Measurements from ENCODE around the gene MLXIP. TPM values are rescaled to one million over a fixed set of nuclear protein-coding genes. Genes with fewer than 3 reads are reported as not detected.

MLXIP gene
- polyA plus RNA-seq, 1 experiment, result 5.8 TPM

DNA sequence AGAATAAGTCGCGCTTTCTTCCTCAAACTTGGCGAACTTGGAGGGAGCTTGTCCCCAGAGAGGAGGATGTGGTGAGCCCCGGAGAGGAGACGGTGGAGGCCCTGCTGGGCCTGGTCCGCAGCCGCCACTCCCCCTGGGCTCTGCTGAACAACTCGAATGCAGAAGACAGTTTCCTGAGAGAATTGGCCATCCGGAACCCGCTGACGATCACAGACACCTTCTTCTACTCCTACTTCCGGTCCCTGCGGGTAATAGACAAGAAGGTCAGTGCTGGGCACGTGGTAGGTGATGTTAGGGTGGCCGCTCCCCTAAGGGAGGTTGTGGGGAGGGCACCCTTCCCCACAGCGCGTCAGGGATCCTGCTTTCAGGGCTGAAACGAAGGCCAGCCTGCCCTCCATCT, 106.0 kb downstream of the MLXIP start:
- POLR2A ChIA-PET, result no interaction called here

GRCh38 chr12:122185079-122185478, 106.5 kb downstream of the MLXIP start:
- no peak for DNase-seq (ENCODE audit: low read depth, low spot score)
- POLR2A ChIA-PET, result no interaction called here
- no peak overlapping the region for H3K27ac ChIP-seq (ENCODE audit: low read depth, low read length)
- peaks cover 4% of the 10 kb centered on the region for H3K9me3 ChIP-seq (ENCODE audit: control insufficient read depth, insufficient read depth, low read length)
- no peak overlapping the region for H3K4me3 ChIP-seq (ENCODE audit: low read depth, low read length)
- CTCF ChIA-PET, result no interaction called here
- H3K27me3 ChIP-seq (ENCODE audit: control insufficient read depth, insufficient read depth, low read length), result no peaks in the 10 kb centered on the region
- TF ChIP-seq, protein P1, sequence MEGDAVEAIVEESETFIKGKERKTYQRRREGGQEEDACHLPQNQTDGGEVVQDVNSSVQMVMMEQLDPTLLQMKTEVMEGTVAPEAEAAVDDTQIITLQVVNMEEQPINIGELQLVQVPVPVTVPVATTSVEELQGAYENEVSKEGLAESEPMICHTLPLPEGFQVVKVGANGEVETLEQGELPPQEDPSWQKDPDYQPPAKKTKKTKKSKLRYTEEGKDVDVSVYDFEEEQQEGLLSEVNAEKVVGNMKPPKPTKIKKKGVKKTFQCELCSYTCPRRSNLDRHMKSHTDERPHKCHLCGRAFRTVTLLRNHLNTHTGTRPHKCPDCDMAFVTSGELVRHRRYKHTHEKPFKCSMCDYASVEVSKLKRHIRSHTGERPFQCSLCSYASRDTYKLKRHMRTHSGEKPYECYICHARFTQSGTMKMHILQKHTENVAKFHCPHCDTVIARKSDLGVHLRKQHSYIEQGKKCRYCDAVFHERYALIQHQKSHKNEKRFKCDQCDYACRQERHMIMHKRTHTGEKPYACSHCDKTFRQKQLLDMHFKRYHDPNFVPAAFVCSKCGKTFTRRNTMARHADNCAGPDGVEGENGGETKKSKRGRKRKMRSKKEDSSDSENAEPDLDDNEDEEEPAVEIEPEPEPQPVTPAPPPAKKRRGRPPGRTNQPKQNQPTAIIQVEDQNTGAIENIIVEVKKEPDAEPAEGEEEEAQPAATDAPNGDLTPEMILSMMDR (IDR thresholded peaks at IDR 0.05; ENCODE audit: low read depth, low read length), result no peak

More for the DNA sequence above, 106.0 kb downstream of the MLXIP start:
- DNase-seq (ENCODE audit: low read depth, low spot score), result no peak
- no peak overlapping the region for H3K27ac ChIP-seq (ENCODE audit: low read depth, low read length)
- CTCF ChIA-PET, result no interaction called here
- no peak overlapping the region for H3K4me3 ChIP-seq (ENCODE audit: low read depth, low read length)
- no peaks in the 10 kb centered on the region for H3K27me3 ChIP-seq (ENCODE audit: control insufficient read depth, insufficient read depth, low read length)
- TF ChIP-seq, protein P1 (IDR thresholded peaks at IDR 0.05; ENCODE audit: low read depth, low read length), result no peak
- peaks cover 4% of the 10 kb centered on the region for H3K9me3 ChIP-seq (ENCODE audit: control insufficient read depth, insufficient read depth, low read length)

GRCh38 chr12:122185494-122186082, 107.0 kb downstream of the MLXIP start:
- no peaks in the 10 kb centered on the region for H3K27me3 ChIP-seq (ENCODE audit: control insufficient read depth, insufficient read depth, low read length)
- no peak overlapping the region for H3K27ac ChIP-seq (ENCODE audit: low read depth, low read length)
- TF ChIP-seq, protein P1 (IDR thresholded peaks at IDR 0.05; ENCODE audit: low read depth, low read length), result no peak
- POLR2A ChIA-PET, result no interaction called here
- no peak overlapping the region for H3K4me3 ChIP-seq (ENCODE audit: low read depth, low read length)
- DNase-seq (ENCODE audit: low read depth, low spot score), result no peak
- CTCF ChIA-PET, result no interaction called here
- peaks cover 4% of the 10 kb centered on the region for H3K9me3 ChIP-seq (ENCODE audit: control insufficient read depth, insufficient read depth, low read length)

DNA sequence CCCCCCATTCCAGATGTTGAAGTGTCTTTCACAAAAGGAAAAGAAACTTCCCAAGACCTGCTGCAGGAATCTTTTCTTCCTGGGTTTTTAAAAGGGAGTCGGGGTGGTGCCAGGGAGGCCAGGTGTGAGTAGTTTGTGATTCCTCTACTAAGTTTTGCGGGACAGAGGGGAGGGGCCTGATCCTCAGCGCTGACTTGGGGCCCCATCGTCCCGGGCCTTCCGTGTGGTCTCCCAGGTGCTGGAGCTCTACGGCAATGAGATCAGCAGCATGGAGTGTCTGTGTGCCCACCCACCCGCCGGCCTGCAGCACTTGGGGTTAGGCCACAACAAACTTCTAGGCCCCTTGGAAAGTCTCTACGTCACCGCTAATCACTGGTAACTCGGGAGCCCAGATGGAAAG, 108.9 kb downstream of the MLXIP start:
- ChIA-PET CTCF (no interaction called here), POLR2A (no interaction called here)
- peaks cover 4% of the 10 kb centered on the region for H3K9me3 ChIP-seq (ENCODE audit: control insufficient read depth, insufficient read depth, low read length)
- DNase-seq (ENCODE audit: low read depth, low spot score), result no peak
- H3K27me3 ChIP-seq (ENCODE audit: control insufficient read depth, insufficient read depth, low read length), result no peaks in the 10 kb centered on the region
- TF ChIP-seq, protein P1 (IDR thresholded peaks at IDR 0.05; ENCODE audit: low read depth, low read length), result no peak
- H3K27ac ChIP-seq (ENCODE audit: low read depth, low read length), result no peak overlapping the region
- no peak overlapping the region for H3K4me3 ChIP-seq (ENCODE audit: low read depth, low read length)

DNA sequence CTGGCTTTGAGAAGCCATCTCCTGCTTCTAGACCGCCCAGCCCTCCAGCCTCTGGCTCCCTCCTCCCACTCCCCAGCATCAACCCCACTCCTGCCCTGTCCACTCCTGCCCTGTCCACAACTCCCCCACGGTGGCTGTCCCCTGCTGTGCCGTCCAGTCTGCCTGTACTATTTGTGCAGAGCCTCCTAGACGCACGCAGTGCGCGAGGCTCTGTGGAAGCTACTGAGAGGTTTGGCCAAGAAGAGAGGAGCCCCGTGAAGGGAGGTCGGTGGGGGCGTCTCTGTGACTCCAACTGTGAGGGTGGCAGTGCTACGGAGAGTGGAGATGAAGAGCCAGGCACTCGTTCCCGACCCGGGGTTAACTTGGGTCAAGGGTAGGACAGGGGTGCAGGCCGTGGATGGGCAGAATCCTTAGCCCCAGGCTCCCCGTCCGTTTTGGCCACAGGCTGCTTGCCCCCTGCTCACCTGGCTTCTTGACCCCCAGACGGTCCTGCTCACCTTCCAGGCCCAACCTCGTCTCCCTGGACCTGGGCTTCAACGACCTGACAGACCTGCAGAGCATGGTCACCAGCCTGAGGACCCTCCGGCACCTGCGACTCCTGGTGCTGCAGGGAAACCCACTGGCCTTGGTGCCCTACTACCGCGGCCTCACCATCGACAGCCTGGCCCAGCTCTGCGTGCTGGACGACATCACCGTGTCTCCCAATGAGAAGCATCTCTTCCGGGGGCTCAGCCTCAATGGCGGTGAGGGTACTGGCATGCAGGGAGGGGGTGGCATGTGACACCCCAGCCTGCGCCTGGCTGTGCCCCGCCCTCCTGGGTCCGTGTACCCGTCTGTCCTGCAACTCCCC, 111.3 kb downstream of the MLXIP start:
- DNase-seq (ENCODE audit: low read depth, low spot score), result no peak
- H3K9me3 ChIP-seq (ENCODE audit: control insufficient read depth, insufficient read depth, low read length), result 0 out of 2 replicates have a peak, but pooled peaks cover 3% of the 10 kb centered on the region
- no peak overlapping the region for H3K4me3 ChIP-seq (ENCODE audit: low read depth, low read length)
- CTCF ChIA-PET, result interaction anchor here (0.7 to 2.5 kb wide), 15 partner anchors 21 to 273 kb away, joined by 3 to 32 read pairs (median 4); no protein-coding TSS in a partner anchor
- POLR2A ChIA-PET, result no interaction called here
- TF ChIP-seq, protein P1 (IDR thresholded peaks at IDR 0.05; ENCODE audit: low read depth, low read length), result no peak
- H3K27ac ChIP-seq (ENCODE audit: low read depth, low read length), result no peak overlapping the region
- no peaks in the 10 kb centered on the region for H3K27me3 ChIP-seq (ENCODE audit: control insufficient read depth, insufficient read depth, low read length)
